GM12874 (cell line): Measurements from ENCODE around the gene ACVR2B.

Experiments used
- TF ChIP-seq, protein P1 (sequence below): IDR thresholded peaks from 2 replicates; pipeline ENCODE4 v1.5.1; 2011; ENCODE audit warnings: low read depth, mild to moderate bottlenecking, control low read depth, low read length, moderate library complexity; ENCODE audit not compliant: insufficient read depth

Gene ACVR2B

DNA sequence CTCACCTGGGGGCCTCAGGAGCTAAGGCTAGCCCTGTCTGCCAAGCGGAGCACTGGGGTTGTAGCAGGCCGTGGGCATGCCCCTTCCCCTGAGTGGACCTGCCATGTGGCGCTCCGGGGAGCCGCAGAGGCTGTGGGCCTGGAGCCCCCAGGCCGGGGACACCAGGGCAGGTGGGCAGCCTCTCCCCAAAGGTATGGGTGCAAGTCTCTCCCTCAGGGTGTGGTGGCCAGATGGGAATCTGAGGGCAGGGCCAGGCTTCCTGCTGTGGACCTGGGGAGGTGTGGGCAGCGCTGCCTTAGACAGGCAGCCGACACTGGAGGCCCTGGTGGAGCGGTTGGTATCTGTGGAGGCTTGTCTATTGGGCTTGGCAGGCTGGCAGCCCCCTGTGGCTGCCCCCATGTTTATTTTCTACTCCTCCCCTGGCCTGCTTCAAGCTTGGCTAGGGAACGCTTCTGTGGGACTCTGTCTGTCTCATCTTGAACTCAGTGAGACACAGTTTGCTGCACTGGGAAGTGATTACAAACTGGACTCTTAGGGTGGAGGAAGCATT, 5.9 kb downstream of the ACVR2B start:
- TF ChIP-seq, protein P1, sequence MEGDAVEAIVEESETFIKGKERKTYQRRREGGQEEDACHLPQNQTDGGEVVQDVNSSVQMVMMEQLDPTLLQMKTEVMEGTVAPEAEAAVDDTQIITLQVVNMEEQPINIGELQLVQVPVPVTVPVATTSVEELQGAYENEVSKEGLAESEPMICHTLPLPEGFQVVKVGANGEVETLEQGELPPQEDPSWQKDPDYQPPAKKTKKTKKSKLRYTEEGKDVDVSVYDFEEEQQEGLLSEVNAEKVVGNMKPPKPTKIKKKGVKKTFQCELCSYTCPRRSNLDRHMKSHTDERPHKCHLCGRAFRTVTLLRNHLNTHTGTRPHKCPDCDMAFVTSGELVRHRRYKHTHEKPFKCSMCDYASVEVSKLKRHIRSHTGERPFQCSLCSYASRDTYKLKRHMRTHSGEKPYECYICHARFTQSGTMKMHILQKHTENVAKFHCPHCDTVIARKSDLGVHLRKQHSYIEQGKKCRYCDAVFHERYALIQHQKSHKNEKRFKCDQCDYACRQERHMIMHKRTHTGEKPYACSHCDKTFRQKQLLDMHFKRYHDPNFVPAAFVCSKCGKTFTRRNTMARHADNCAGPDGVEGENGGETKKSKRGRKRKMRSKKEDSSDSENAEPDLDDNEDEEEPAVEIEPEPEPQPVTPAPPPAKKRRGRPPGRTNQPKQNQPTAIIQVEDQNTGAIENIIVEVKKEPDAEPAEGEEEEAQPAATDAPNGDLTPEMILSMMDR = no peak

DNA sequence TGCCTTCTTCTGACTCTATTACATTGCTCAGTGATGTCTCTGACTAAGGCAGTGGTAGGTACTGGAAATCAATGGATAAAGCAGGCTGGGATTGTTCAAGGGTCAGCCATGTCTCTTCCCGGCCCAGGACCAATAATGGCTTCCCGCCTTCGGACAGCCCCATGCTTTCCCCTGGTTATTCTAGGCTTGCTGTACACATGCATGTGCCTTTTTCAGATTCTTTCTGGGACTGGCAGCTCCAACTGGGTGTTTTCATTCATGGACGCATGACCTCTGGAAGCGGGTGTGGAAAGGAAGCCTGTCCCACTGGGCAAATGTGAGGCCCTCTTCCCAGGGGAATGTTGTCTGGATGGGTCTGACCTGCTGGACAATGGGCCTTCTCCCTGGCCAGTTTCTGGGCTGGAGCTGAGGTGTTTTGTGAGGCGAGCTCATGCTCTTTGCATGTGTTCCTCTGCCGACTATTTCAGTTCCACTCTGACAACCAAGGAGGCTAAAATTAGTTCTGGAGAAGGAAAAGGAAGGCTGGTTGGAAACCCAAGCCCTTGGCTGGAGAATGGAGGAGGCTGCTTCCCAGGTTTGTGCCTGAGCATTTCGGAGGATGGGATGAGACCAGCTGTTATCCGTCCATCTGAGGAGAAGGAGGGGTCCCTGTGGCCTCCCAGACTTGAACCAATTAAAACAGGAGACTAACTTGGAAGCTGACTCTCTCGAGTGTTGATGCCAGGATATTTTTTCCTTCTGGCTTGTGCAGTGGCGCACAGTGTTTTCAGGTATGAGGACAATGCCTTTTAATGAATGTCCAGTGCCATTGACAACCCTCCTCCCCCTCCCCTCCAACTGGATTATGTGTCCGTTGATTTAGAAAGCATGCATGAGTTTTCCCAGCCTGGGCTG, 6.9 kb downstream of the ACVR2B start:
- TF ChIP-seq, protein P1 = no peak

DNA sequence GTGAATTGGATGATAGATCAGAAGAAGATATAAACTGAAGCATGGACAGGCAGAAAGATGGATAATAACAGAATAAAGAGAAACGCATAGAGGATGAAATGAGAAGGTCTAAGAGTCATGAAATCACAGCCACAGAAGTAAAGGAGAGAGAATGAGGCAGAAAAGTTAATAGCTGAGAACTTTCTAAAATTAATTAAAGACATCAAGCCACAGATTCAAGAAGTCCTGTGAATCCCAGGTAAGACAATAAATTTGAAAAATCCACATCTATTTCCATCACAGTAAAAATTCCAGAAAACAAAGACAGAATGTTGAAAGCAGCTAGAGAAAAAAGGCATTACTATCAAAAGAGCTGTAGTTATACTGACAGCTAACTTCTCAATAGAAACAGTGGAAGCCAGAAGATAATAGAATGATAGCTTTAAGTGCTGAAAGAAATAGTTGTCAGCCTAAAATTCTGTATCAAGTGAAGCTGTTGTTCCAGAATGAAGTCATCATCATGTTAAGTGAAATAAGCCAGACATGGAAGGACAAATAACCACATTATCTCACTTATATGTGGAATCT, 12.0 kb downstream of the ACVR2B start:
- TF ChIP-seq, protein P1 = no peak

DNA sequence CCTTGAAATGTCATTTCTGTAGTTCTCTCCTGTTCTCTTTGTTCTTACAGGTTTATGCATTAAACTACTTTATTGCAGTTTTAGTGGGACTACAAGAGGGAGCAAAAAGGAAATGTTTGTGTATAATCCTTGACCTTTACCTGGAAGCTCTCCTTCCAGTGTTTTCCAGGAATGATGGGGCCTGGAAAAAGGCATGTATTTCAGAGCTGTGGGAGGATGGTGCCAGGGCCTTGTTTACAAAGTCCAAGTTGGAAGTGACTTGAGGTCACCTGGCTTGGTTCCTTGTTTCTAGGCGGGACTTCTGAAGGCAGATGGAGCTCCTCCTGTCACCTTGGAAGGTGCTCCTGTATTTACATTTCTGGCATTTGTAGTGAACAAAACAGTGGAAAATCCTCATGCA, 15.1 kb downstream of the ACVR2B start:
- TF ChIP-seq, protein P1 = no peak

DNA sequence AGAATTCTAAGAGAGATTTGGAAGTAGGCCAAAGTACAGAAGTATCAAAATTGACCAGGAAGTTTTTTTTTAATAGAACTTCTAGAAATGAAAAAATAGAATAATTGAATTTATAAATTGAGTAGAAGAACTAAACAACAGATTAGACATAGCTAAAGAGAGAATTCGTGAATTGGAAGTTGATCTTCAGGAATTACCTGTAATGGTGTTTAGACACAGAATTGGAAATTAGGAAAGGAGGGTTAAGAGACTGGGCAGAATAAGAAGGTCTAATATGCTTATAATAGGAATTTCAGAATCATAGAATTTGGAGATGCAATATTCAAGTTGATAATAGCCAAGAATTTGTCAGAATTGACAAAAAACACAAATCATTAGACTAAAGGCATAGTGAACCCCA, 16.2 kb downstream of the ACVR2B start:
- TF ChIP-seq, protein P1 = no peak

DNA sequence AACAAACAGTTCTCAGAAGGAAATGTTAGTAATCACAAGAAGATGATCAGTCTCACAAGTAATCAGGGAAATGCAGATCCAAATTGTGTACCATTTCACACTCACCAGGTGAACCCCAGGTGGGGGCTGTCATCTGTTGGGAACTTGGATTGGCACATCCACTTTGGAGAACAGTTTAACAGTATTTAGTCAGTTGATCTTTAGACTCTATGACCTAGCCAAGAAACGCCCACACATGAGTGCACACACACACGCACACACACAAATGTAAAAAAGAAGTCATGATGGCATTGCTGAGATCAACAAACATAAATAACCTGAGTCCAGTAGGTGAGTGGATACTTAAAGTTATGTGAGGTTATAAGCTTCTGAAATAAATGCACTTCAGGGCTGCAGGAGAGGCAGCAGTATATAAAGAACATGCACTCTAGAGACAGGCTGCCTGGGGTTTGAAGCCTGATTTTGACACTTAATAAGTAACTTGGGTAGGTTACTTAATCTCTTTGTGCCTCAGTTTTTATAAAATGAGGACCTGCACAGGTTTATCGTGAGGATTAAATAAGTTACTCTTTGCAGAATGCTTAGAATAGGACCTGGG, 17.7 kb downstream of the ACVR2B start:
- TF ChIP-seq, protein P1 = no peak

DNA sequence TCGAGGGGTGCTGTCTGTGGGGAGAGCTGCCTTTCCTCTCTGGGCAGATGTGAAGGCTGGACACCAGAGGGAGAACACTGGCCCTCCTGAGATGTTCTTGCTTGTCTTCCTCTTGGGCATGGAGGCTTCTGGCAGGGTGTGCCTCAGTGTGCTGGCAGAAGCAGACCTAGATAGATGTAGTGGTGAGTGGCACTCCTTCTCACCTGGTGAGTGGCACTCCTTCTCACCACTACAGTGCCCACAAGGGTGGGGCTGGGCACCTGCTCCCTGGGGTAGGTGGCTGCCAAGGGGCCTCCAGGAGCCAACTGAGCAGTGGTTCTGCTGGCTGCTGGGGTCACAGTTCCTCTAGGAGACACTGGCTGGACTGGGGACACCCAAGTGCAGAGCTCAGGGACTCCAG, 18.7 kb downstream of the ACVR2B start:
- TF ChIP-seq, protein P1 = no peak
